ENCODE results near the gene CARM1.

- TF ChIP-seq ZSCAN5A (CRISPR knock-in tag; IDR thresholded peaks at IDR 0.05; ENCODE audit: borderline replicate concordance) (no peak), ZNF652 (CRISPR knock-in tag; IDR thresholded peaks at IDR 0.05; ENCODE audit: borderline replicate concordance, low read depth) (no peak), PHF8 (CRISPR knock-in tag; IDR thresholded peaks at IDR 0.05) (no peak), FOXP1 (IDR thresholded peaks at IDR 0.05) (no peak), FOXP1 (CRISPR knock-in tag; IDR thresholded peaks at IDR 0.05) (no peak), ARNTL (CRISPR knock-in tag; IDR thresholded peaks at IDR 0.05) (no peak), TAF1 (CRISPR knock-in tag; IDR thresholded peaks at IDR 0.05) (no peak)
Measured at GRCh38 chr19:10855879-10856522, 15.4 kb upstream of the CARM1 start.
